HepG2 (cell line): ENCODE data around the gene FAM111A.

Experiments
- CBX5 ChIP-seq: sonication (generic); formaldehyde crosslinking; IDR thresholded peaks from 2 replicates; pipeline ENCODE4 v1.4.0; 2020; ENCODE audit warnings: missing genetic modification reagents, borderline replicate concordance
- CREBL2 ChIP-seq: sonication (generic); formaldehyde crosslinking; IDR thresholded peaks from 2 replicates; pipeline ENCODE4 v1.8.1; 2023; ENCODE audit warnings: missing genetic modification reagents, mild to moderate bottlenecking, borderline replicate concordance
- EP300 ChIP-seq, 3 experiments: sonication (generic) in 1 of 3; formaldehyde crosslinking in 1 of 3; IDR thresholded peaks; 2 replicates each; pipeline versions ENCODE4 v1.5.1 to v1.6.1; 2011 to 2020; ENCODE audit warnings: low read depth in 2 of 3, low read length in 2 of 3, borderline replicate concordance in 1 of 3, improper control_type of control experiment in 1 of 3, mild to moderate bottlenecking in 1 of 3, missing genetic modification reagents in 1 of 3, moderate library complexity in 1 of 3
- KAT8 ChIP-seq: IDR thresholded peaks from 2 replicates; pipeline ENCODE4 v1.6.1; 2016; ENCODE audit warnings: missing genetic modification reagents, missing compliant biosample characterization
- KLF16 ChIP-seq, 2 experiments: sonication (generic) in 1 of 2; formaldehyde crosslinking in 1 of 2; IDR thresholded peaks; 2 replicates each; pipeline versions ENCODE4 v1.6.1 to v1.8.0; 2016 to 2023; ENCODE audit warnings: missing genetic modification reagents in 2 of 2, missing compliant biosample characterization in 1 of 2
- MLX ChIP-seq: IDR thresholded peaks from 2 replicates; pipeline ENCODE4 v1.6.1; 2016
- POGZ ChIP-seq: sonication (generic); formaldehyde crosslinking; IDR thresholded peaks from 2 replicates; pipeline ENCODE4 v1.4.0; 2020; ENCODE audit warnings: mild to moderate bottlenecking, missing genetic modification reagents
- SRF ChIP-seq: IDR thresholded peaks from 2 replicates; pipeline ENCODE4 v1.6.1; 2011; ENCODE audit warnings: mild to moderate bottlenecking, low read depth, low read length, moderate library complexity
- TF ChIP-seq, protein P1 (sequence below), 2 experiments: sonication (generic) in 1 of 2; formaldehyde crosslinking in 1 of 2; IDR thresholded peaks; 2 replicates each; pipeline versions ENCODE4 v1.4.0 to v1.6.1; 2018 to 2020; ENCODE audit warnings: missing genetic modification reagents in 2 of 2, borderline replicate concordance in 1 of 2, low read depth in 1 of 2, mild to moderate bottlenecking in 1 of 2, missing biosample characterization in 1 of 2
- TF ChIP-seq, protein P2 (sequence below): sonication (generic); formaldehyde crosslinking; IDR thresholded peaks from 2 replicates; pipeline ENCODE4 v1.5.0; 2020; ENCODE audit warnings: mild to moderate bottlenecking, missing genetic modification reagents

DNA sequence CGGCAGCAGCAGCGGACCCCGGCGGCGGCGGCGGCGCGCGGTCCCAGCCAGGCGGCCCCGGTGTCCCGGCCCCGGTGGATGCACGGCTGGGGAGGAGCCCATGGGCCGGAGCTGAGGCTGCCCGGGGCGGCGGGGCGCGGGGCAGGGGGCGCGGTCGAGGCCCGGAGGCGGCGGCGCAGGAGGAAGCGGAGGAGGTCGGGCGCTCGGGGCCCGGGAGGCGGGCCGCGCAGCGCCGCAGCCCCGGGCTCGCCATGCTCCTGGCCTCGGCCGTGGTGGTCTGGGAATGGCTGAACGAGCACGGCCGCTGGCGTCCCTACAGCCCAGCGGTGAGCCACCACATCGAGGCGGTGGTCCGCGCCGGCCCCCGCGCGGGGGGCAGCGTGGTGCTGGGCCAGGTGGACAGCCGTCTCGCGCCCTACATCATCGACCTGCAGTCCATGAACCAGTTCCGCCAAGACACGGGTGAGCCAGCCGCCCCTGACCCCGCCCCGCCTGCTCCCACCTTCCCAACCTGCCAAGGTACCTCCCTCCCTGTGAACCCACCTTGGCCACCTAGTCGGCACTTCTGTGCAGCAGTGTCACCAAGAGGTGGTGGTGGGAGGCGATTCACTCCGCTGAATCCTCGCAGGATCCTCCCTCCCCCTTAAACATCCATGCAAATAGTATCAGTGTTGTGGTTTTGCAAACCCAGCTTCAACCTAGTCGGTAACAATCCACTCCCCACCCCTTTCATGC lies 29.9 kb downstream of the FAM111A start:
- TF ChIP-seq CREBL2 (CRISPR knock-in tag) (no peak), EP300 (IDR thresholded peaks at IDR 0.05; ENCODE audit: low read depth in 2 of 2, low read length in 2 of 2) (no peak), EP300 (CRISPR knock-in tag; IDR thresholded peaks at IDR 0.05; ENCODE audit: borderline replicate concordance) (no peak), KAT8 (CRISPR knock-in tag) (no peak), KLF16 (CRISPR knock-in tag; IDR thresholded peaks at IDR 0.05) (no peak), MLX (CRISPR knock-in tag) (no peak), POGZ (CRISPR knock-in tag) (no peak), SRF (no peak), CBX5 (CRISPR knock-in tag) (no peak)
- TF ChIP-seq, protein P1, sequence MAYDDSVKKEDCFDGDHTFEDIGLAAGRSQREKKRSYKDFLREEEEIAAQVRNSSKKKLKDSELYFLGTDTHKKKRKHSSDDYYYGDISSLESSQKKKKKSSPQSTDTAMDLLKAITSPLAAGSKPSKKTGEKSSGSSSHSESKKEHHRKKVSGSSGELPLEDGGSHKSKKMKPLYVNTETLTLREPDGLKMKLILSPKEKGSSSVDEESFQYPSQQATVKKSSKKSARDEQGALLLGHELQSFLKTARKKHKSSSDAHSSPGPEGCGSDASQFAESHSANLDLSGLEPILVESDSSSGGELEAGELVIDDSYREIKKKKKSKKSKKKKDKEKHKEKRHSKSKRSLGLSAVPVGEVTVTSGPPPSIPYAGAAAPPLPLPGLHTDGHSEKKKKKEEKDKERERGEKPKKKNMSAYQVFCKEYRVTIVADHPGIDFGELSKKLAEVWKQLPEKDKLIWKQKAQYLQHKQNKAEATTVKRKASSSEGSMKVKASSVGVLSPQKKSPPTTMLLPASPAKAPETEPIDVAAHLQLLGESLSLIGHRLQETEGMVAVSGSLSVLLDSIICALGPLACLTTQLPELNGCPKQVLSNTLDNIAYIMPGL (CRISPR knock-in tag; IDR thresholded peaks at IDR 0.05; ENCODE audit: borderline replicate concordance in 1 of 2, low read depth in 1 of 2): no peak
- TF ChIP-seq, protein P2, sequence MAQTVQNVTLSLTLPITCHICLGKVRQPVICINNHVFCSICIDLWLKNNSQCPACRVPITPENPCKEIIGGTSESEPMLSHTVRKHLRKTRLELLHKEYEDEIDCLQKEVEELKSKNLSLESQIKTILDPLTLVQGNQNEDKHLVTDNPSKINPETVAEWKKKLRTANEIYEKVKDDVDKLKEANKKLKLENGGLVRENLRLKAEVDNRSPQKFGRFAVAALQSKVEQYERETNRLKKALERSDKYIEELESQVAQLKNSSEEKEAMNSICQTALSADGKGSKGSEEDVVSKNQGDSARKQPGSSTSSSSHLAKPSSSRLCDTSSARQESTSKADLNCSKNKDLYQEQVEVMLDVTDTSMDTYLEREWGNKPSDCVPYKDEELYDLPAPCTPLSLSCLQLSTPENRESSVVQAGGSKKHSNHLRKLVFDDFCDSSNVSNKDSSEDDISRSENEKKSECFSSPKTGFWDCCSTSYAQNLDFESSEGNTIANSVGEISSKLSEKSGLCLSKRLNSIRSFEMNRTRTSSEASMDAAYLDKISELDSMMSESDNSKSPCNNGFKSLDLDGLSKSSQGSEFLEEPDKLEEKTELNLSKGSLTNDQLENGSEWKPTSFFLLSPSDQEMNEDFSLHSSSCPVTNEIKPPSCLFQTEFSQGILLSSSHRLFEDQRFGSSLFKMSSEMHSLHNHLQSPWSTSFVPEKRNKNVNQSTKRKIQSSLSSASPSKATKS (CRISPR knock-in tag): no peak
